SK-N-SH treated with all-trans-retinoic acid at 6 μM for 48 hours (cell line): ENCODE data around the gene DMD.
A peak's percentile ranks its signal among the peaks of the same experiment; 100 is the strongest.
"Not testable (repeated sequence)": the region's sequence is repeated elsewhere in the genome, so short reads cannot be mapped to it uniquely, and the experiment has no call there.

Source experiments
- ATAC-seq: fragments of 200-7000 bp; cut with Tn5 transposase; 3 replicates; pipeline ENCODE4 v1.9.1; 2020; ENCODE audit warnings: mild to moderate bottlenecking, moderate library complexity
- ARNTL ChIP-seq: fragments of 450-650 bp; formaldehyde crosslinking; IDR thresholded peaks from 2 replicates; pipeline ENCODE4 v1.5.0; 2020; ENCODE audit warnings: low read depth, mild to moderate bottlenecking, moderate library complexity, borderline replicate concordance
- CREB5 ChIP-seq: fragments of 250-450 bp; sonication (Bioruptor Pico); IDR thresholded peaks from 2 replicates; pipeline ENCODE4 v1.5.1; 2020; ENCODE audit warnings: low read depth, mild to moderate bottlenecking, moderate library complexity
- CSDC2 ChIP-seq: fragments of 250-450 bp; sonication (Bioruptor Pico); IDR thresholded peaks from 2 replicates; pipeline ENCODE4 v1.5.0; 2020; ENCODE audit warnings: mild to moderate bottlenecking, moderate library complexity
- CSRNP3 ChIP-seq: fragments of 250-450 bp; sonication (Bioruptor Pico); IDR thresholded peaks from 2 replicates; pipeline ENCODE4 v1.5.1; 2021; ENCODE audit warnings: mild to moderate bottlenecking, moderate library complexity
- ESRRG ChIP-seq: fragments of 250-450 bp; sonication (Bioruptor Pico); IDR thresholded peaks from 2 replicates; pipeline ENCODE4 v1.6.1; 2021; ENCODE audit warnings: mild to moderate bottlenecking
- GLIS3 ChIP-seq: fragments of 250-450 bp; sonication (Bioruptor Pico); IDR thresholded peaks from 2 replicates; pipeline ENCODE4 v1.5.0; 2020; ENCODE audit warnings: mild to moderate bottlenecking, moderate library complexity
- ISL1 ChIP-seq: fragments of 250-450 bp; sonication (Bioruptor Pico); IDR thresholded peaks from 2 replicates; pipeline ENCODE4 v2.1.2; 2022; ENCODE audit warnings: mild to moderate bottlenecking, moderate library complexity
- PATZ1 ChIP-seq: fragments of 250-450 bp; sonication (Bioruptor Pico); IDR thresholded peaks from 2 replicates; pipeline ENCODE4 v1.8.0; 2020; ENCODE audit warnings: mild to moderate bottlenecking, moderate library complexity, borderline replicate concordance
- POU6F1 ChIP-seq: fragments of 250-450 bp; sonication (Bioruptor Pico); IDR thresholded peaks from 2 replicates; pipeline ENCODE4 v1.8.0; 2021; ENCODE audit warnings: low read depth, mild to moderate bottlenecking, moderate library complexity, borderline replicate concordance
- PPARA ChIP-seq: fragments of 250-450 bp; sonication (Bioruptor Pico); IDR thresholded peaks from 2 replicates; pipeline ENCODE4 v1.5.0; 2020; ENCODE audit warnings: mild to moderate bottlenecking, borderline replicate concordance
- RARB ChIP-seq: fragments of 250-450 bp; sonication (Bioruptor Pico); IDR thresholded peaks from 2 replicates; pipeline ENCODE4 v1.8.0; 2021; ENCODE audit warnings: mild to moderate bottlenecking, moderate library complexity
- SNAI2 ChIP-seq: fragments of 250-450 bp; sonication (Bioruptor Pico); IDR thresholded peaks from 2 replicates; pipeline ENCODE4 v1.5.0; 2020; ENCODE audit warnings: mild to moderate bottlenecking, moderate library complexity
- TCF4 ChIP-seq: fragments of 250-450 bp; sonication (Bioruptor Pico); IDR thresholded peaks from 2 replicates; pipeline ENCODE4 v1.8.0; 2021; ENCODE audit warnings: mild to moderate bottlenecking, moderate library complexity, borderline replicate concordance
- TOX ChIP-seq: fragments of 250-450 bp; sonication (Bioruptor Pico); IDR thresholded peaks from 2 replicates; pipeline ENCODE4 v1.8.0; 2021; ENCODE audit warnings: mild to moderate bottlenecking, moderate library complexity, borderline replicate concordance
- ZC3H10 ChIP-seq: fragments of 250-450 bp; sonication (Bioruptor Pico); IDR thresholded peaks from 2 replicates; pipeline ENCODE4 v1.5.1; 2021; ENCODE audit warnings: mild to moderate bottlenecking, moderate library complexity
- ZFP3 ChIP-seq: fragments of 250-450 bp; sonication (Bioruptor Pico); IDR thresholded peaks from 2 replicates; pipeline ENCODE4 v1.5.0; 2020; ENCODE audit warnings: mild to moderate bottlenecking, moderate library complexity
- ZFP30 ChIP-seq: fragments of 450-650 bp; formaldehyde crosslinking; IDR thresholded peaks from 2 replicates; pipeline ENCODE4 v1.5.0; 2022; ENCODE audit warnings: mild to moderate bottlenecking, moderate library complexity
- ZNF565 ChIP-seq: fragments of 450-650 bp; formaldehyde crosslinking; conservative IDR thresholded peaks from 2 replicates; pipeline ENCODE4 v1.5.0; 2020; ENCODE audit warnings: low read depth, mild to moderate bottlenecking, moderate library complexity
- ZNF8 ChIP-seq: fragments of 450-650 bp; formaldehyde crosslinking; IDR thresholded peaks from 2 replicates; pipeline ENCODE4 v1.5.0; 2020; ENCODE audit warnings: mild to moderate bottlenecking, moderate library complexity

The DMD gene

GRCh38 chrX:31588355-31588754, 1623.0 kb downstream of the DMD start:
- no peak for TF ChIP-seq ZFP3 (CRISPR knock-in tag)
- TF ChIP-seq PPARA, result no peak
- TF ChIP-seq PATZ1, result no peak
- no peak for TF ChIP-seq ESRRG (CRISPR knock-in tag)
- TF ChIP-seq CREB5, result no peak
- no peak for TF ChIP-seq SNAI2
- TF ChIP-seq TCF4 (CRISPR knock-in tag), result no peak
- no peak for TF ChIP-seq RARB (CRISPR knock-in tag)
- TF ChIP-seq ZFP30 (CRISPR knock-in tag), result no peak
- TF ChIP-seq, all 23 proteins: peak for 0
- ATAC-seq, result no peak

GRCh38 chrX:31583892-31584291, 1627.5 kb downstream of the DMD start:
- not testable (repeated sequence) for ATAC-seq

GRCh38 chrX:31580726-31581125, 1630.6 kb downstream of the DMD start:
- ATAC-seq, result peak; percentile 35; the same call in 2 of the 3 replicates
- TF ChIP-seq ZNF565 (CRISPR knock-in tag) (no peak), ISL1 (CRISPR knock-in tag) (no peak), PATZ1 (no peak), ZNF8 (CRISPR knock-in tag) (no peak), ZFP3 (CRISPR knock-in tag) (no peak), ESRRG (CRISPR knock-in tag) (no peak), RARB (CRISPR knock-in tag) (no peak), ZFP30 (CRISPR knock-in tag) (no peak), POU6F1 (CRISPR knock-in tag) (no peak), ZC3H10 (CRISPR knock-in tag) (no peak), TOX (CRISPR knock-in tag) (no peak)

- ATAC-seq, result no peak
Measured at GRCh38 chrX:31580227-31580626, 1631.1 kb downstream of the DMD start.

GRCh38 chrX:31572360-31572759, 1639.0 kb downstream of the DMD start:
- ATAC-seq, result peak; percentile 39; the same call in 1 of the 3 replicates
- TF ChIP-seq ISL1 (CRISPR knock-in tag), result peak; percentile 76
- TF ChIP-seq CSDC2 (CRISPR knock-in tag), result no peak
- TF ChIP-seq, all 23 proteins: peak for 1

More at GRCh38 chrX:31580227-31580626, 1631.1 kb downstream of the DMD start:
- TF ChIP-seq PATZ1, result no peak
- TF ChIP-seq ZFP3 (CRISPR knock-in tag), result no peak
- TF ChIP-seq GLIS3 (CRISPR knock-in tag), result no peak

- ATAC-seq, result no peak
- TF ChIP-seq CSRNP3 (CRISPR knock-in tag) (no peak), ARNTL (CRISPR knock-in tag) (no peak), PATZ1 (no peak), ISL1 (CRISPR knock-in tag) (no peak), POU6F1 (CRISPR knock-in tag) (no peak), TCF4 (CRISPR knock-in tag) (no peak), ESRRG (CRISPR knock-in tag) (no peak), RARB (CRISPR knock-in tag) (no peak)
Measured at GRCh38 chrX:31570658-31571057, 1640.7 kb downstream of the DMD start.
